Astrocyte (in vitro differentiated cells and primary cell): ENCODE data around the gene CDH22. TPM values are rescaled to one million over a fixed set of nuclear protein-coding genes. Genes with fewer than 3 reads are reported as not detected.

ENCODE experiments used
- DNase-seq: peaks from one replicate; pipeline ENCODE4 v3.0.0-alpha.2; 2010; ENCODE audit warnings: low read depth
- FAIRE-seq: peaks from 2 replicates; lab custom pipeline; 2011; peaks lifted over from hg19 to GRCh38; lab: Jason Lieb, UNC
- H2AFZ ChIP-seq: 2 replicates; pipeline ENCODE4 v1.6.0; 2012; ENCODE audit warnings: low read depth, low read length, inconsistent platforms
- H3K27ac ChIP-seq: 2 replicates; pipeline ENCODE4 v1.5.1; 2011; ENCODE audit warnings: low read depth, low read length, inconsistent platforms
- H3K27me3 ChIP-seq: 2 replicates; pipeline ENCODE4 v1.6.0; 2011; ENCODE audit warnings: low read length, inconsistent platforms; ENCODE audit not compliant: insufficient read depth
- H3K36me3 ChIP-seq: 2 replicates; pipeline ENCODE4 v1.5.1; 2011; ENCODE audit warnings: low read length, inconsistent platforms; ENCODE audit not compliant: insufficient read depth
- H3K4me1 ChIP-seq: 2 replicates; pipeline ENCODE4 v1.5.1; 2011; ENCODE audit warnings: low read length, inconsistent platforms; ENCODE audit not compliant: insufficient read depth
- H3K4me2 ChIP-seq: 2 replicates; pipeline ENCODE4 v1.6.0; 2012; ENCODE audit warnings: low read length, inconsistent platforms
- H3K4me3 ChIP-seq: 2 replicates; pipeline ENCODE4 v1.5.1; 2011; ENCODE audit warnings: low read depth, mild to moderate bottlenecking, low read length, inconsistent platforms; ENCODE audit not compliant: insufficient read depth
- H3K79me2 ChIP-seq: 2 replicates; pipeline ENCODE4 v1.6.0; 2012; ENCODE audit warnings: mild to moderate bottlenecking, low read length, inconsistent platforms; ENCODE audit not compliant: insufficient read depth
- H3K9ac ChIP-seq: 2 replicates; pipeline ENCODE4 v1.6.0; 2012; ENCODE audit warnings: mild to moderate bottlenecking, low read length, inconsistent platforms
- H3K9me3 ChIP-seq: 2 replicates; pipeline ENCODE4 v1.5.1; 2012; ENCODE audit warnings: low read depth, mild to moderate bottlenecking, low read length, inconsistent platforms; ENCODE audit not compliant: insufficient read depth
- H4K20me1 ChIP-seq: 2 replicates; pipeline ENCODE4 v1.6.0; 2012; ENCODE audit warnings: low read length, inconsistent platforms; ENCODE audit not compliant: insufficient read depth
- H3K27ac Mint-ChIP-seq: one replicate; pipeline ENCODE4 v1.8.0; 2021; ENCODE audit warnings: mild to moderate bottlenecking, mixed read lengths; ENCODE audit not compliant: unreplicated experiment
- H3K27me3 Mint-ChIP-seq: one replicate; pipeline ENCODE4 v1.8.0; 2021; ENCODE audit warnings: low read depth, mixed read lengths; ENCODE audit not compliant: unreplicated experiment
- H3K36me3 Mint-ChIP-seq: one replicate; pipeline ENCODE4 v1.8.0; 2021; ENCODE audit warnings: low read depth, mixed read lengths; ENCODE audit not compliant: unreplicated experiment
- H3K4me1 Mint-ChIP-seq: one replicate; pipeline ENCODE4 v1.8.0; 2021; ENCODE audit warnings: low read depth, mixed read lengths; ENCODE audit not compliant: unreplicated experiment
- H3K4me3 Mint-ChIP-seq: one replicate; pipeline ENCODE4 v1.8.0; 2021; ENCODE audit warnings: mild to moderate bottlenecking, moderate library complexity, mixed read lengths; ENCODE audit not compliant: unreplicated experiment
- H3K9me3 Mint-ChIP-seq: one replicate; pipeline ENCODE4 v1.8.0; 2021; ENCODE audit warnings: mild to moderate bottlenecking, mixed read lengths; ENCODE audit not compliant: unreplicated experiment
- CTCF ChIP-seq: IDR thresholded peaks from 2 replicates; pipeline ENCODE4 v1.5.1; 2011; ENCODE audit warnings: low read depth, mild to moderate bottlenecking, inconsistent platforms, low read length, moderate library complexity; ENCODE audit not compliant: insufficient read depth
- EZH2 ChIP-seq: IDR thresholded peaks from 2 replicates; pipeline ENCODE4 v1.6.1; 2012; ENCODE audit warnings: mild to moderate bottlenecking, low read length, inconsistent platforms; ENCODE audit not compliant: insufficient read depth
- total RNA-seq: library from RNA; stranded (reverse); gene quantifications from 2 replicates; pipeline ENCODE4 v1.2.1, GENCODE V29; 2021

The CDH22 gene
- total RNA-seq, 1 donor from 2014 or later: not detected

GRCh38 chr20:46324379-46324778 lies 16.1 kb upstream of the CDH22 start:
- no peaks in the 10 kb centered on the region for H3K9me3 ChIP-seq
- H3K27ac Mint-ChIP-seq: no peak overlapping the region
- H3K4me3 Mint-ChIP-seq: no peak overlapping the region
- no peaks in the 10 kb centered on the region for H3K4me1 ChIP-seq
- peaks cover 36% of the 10 kb centered on the region for H3K27me3 ChIP-seq
- no peak overlapping the region for H2AFZ ChIP-seq
- no peaks in the 10 kb centered on the region for H4K20me1 ChIP-seq
- H3K4me1 Mint-ChIP-seq: no peaks in the 10 kb centered on the region
- TF ChIP-seq CTCF (no peak), EZH2 (no peak)
- no peak for DNase-seq
- FAIRE-seq: no peak
- no peaks in the 10 kb centered on the region for H3K36me3 ChIP-seq
- H3K27ac ChIP-seq: no peak overlapping the region
- H3K79me2 ChIP-seq: no peaks in the 10 kb centered on the region
- peaks cover 63% of the 10 kb centered on the region for H3K27me3 Mint-ChIP-seq
- no peak overlapping the region for H3K4me3 ChIP-seq
- H3K9me3 Mint-ChIP-seq: no peaks in the 10 kb centered on the region
- H3K36me3 Mint-ChIP-seq: no peaks in the 10 kb centered on the region
- no peak overlapping the region for H3K4me2 ChIP-seq
- H3K9ac ChIP-seq: no peak overlapping the region

GRCh38 chr20:46323557-46323956 lies 15.3 kb upstream of the CDH22 start:
- H3K27me3 ChIP-seq: peaks cover 38% of the 10 kb centered on the region
- no peaks in the 10 kb centered on the region for H3K36me3 ChIP-seq
- no peak overlapping the region for H3K9ac ChIP-seq
- no peak for TF ChIP-seq EZH2
- TF ChIP-seq CTCF: no peak
- Mint-ChIP-seq H3K36me3 (no peaks in the 10 kb centered on the region), H3K4me3 (no peak overlapping the region), H3K9me3 (no peaks in the 10 kb centered on the region), H3K27me3 (peaks cover 71% of the 10 kb centered on the region), H3K4me1 (no peaks in the 10 kb centered on the region), H3K27ac (no peak overlapping the region)
- H3K4me2 ChIP-seq: no peak overlapping the region
- H3K9me3 ChIP-seq: no peaks in the 10 kb centered on the region
- H3K27ac ChIP-seq: no peak overlapping the region
- no peak for FAIRE-seq
- H3K79me2 ChIP-seq: no peaks in the 10 kb centered on the region
- H3K4me1 ChIP-seq: no peaks in the 10 kb centered on the region
- DNase-seq: no peak
- no peak overlapping the region for H2AFZ ChIP-seq
- no peaks in the 10 kb centered on the region for H4K20me1 ChIP-seq
- H3K4me3 ChIP-seq: no peak overlapping the region

DNA sequence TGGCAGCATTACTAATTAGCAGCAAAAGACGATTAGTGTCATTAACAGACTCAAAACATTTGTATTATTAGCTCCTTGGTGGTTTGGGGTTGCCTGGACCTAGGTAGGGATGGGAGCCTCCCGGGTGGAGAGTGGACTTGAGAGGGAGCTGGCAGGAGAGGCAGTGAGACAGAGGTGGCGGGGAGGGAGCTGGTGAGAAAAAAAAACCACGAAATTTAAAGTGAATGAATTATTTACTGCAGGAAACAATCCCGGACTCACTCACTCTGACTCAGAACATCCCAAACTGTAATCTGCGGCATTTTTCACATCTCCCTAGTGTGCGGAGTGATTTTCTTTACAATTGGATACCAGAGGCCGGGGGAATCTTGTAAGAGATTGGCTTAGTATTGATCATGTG lies 14.3 kb upstream of the CDH22 start:
- no peak for TF ChIP-seq EZH2
- TF ChIP-seq CTCF: no peak
- H3K9me3 Mint-ChIP-seq: no peaks in the 10 kb centered on the region

More for the DNA sequence above, 14.3 kb upstream of the CDH22 start:
- DNase-seq (no peak), FAIRE-seq (no peak)
- H3K9me3 ChIP-seq: no peaks in the 10 kb centered on the region
- peaks cover 77% of the 10 kb centered on the region for H3K27me3 Mint-ChIP-seq
- no peak overlapping the region for H3K4me3 Mint-ChIP-seq
- peaks cover 38% of the 10 kb centered on the region for H3K27me3 ChIP-seq
- no peaks in the 10 kb centered on the region for H3K4me1 Mint-ChIP-seq
- no peak overlapping the region for H3K27ac ChIP-seq
- H3K4me1 ChIP-seq: no peaks in the 10 kb centered on the region
- no peak overlapping the region for H2AFZ ChIP-seq
- H3K9ac ChIP-seq: no peak overlapping the region
- H3K27ac Mint-ChIP-seq: no peak overlapping the region
- no peaks in the 10 kb centered on the region for H3K36me3 ChIP-seq
- H3K79me2 ChIP-seq: no peaks in the 10 kb centered on the region
- H4K20me1 ChIP-seq: no peaks in the 10 kb centered on the region
- no peak overlapping the region for H3K4me3 ChIP-seq
- H3K4me2 ChIP-seq: no peak overlapping the region
- H3K36me3 Mint-ChIP-seq: no peaks in the 10 kb centered on the region
